Measurements from ENCODE around the gene C16orf74. TPM values are rescaled to one million over a fixed set of nuclear protein-coding genes. Genes with fewer than 3 reads are reported as not detected.
A peak's percentile ranks its signal among the peaks of the same experiment; 100 is the strongest.

C16orf74 gene
- total RNA-seq, 4 donors from 2014 or later, result 2.5 to 6.6 TPM; not detected in 2

DNA sequence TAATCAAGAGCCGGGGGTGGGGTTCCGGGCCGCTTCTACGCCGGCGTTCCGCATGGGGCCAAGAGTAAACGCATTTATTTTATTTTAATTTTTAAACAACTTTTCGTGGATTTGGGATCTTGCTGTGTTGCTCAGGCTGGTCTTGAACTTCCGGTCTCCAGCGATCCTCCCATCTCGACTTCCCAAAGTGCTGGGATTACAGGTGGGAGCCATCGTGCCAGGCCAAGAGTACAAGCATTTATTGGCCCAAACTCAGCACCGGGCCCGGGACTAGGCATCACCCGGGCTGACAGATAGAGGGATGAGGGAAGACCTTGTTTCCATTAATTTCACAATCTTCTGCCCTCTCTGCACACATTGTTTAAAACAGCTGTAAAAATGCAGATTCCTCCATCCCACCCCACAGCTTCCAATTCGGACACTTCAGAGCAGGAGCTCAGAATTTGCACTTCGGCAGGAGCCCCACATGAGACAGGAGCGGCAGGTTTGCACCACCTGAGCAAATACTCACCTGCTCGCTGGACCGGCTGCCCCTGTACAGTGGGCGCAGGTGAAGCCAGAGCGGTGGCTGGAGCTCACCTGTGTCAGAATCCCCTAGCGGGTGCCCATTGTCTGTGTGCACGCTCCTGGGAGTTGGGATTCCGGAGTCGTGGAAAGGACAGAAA, 61.5 kb downstream of the C16orf74 start:
- no peak overlapping the region for H3K27ac ChIP-seq
- H3K36me3 ChIP-seq, result no peaks in the 10 kb centered on the region
- peak overlapping the region; percentile 60 to 91 (median 65) for H3K4me3 ChIP-seq
- peaks cover 0 to 27% (median 5%) of the 10 kb centered on the region in 4 donors for H3K4me1 ChIP-seq
- TF ChIP-seq POLR2A (IDR thresholded peaks at IDR 0.05), result no peak
- TF ChIP-seq, protein P1, sequence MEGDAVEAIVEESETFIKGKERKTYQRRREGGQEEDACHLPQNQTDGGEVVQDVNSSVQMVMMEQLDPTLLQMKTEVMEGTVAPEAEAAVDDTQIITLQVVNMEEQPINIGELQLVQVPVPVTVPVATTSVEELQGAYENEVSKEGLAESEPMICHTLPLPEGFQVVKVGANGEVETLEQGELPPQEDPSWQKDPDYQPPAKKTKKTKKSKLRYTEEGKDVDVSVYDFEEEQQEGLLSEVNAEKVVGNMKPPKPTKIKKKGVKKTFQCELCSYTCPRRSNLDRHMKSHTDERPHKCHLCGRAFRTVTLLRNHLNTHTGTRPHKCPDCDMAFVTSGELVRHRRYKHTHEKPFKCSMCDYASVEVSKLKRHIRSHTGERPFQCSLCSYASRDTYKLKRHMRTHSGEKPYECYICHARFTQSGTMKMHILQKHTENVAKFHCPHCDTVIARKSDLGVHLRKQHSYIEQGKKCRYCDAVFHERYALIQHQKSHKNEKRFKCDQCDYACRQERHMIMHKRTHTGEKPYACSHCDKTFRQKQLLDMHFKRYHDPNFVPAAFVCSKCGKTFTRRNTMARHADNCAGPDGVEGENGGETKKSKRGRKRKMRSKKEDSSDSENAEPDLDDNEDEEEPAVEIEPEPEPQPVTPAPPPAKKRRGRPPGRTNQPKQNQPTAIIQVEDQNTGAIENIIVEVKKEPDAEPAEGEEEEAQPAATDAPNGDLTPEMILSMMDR (IDR thresholded peaks at IDR 0.05), result no peak
- H3K27me3 ChIP-seq, result no peaks in the 10 kb centered on the region
- H3K9me3 ChIP-seq, result peaks cover 0 to 6% (median 0%) of the 10 kb centered on the region in 4 donors
- DNase-seq, result no peak

DNA sequence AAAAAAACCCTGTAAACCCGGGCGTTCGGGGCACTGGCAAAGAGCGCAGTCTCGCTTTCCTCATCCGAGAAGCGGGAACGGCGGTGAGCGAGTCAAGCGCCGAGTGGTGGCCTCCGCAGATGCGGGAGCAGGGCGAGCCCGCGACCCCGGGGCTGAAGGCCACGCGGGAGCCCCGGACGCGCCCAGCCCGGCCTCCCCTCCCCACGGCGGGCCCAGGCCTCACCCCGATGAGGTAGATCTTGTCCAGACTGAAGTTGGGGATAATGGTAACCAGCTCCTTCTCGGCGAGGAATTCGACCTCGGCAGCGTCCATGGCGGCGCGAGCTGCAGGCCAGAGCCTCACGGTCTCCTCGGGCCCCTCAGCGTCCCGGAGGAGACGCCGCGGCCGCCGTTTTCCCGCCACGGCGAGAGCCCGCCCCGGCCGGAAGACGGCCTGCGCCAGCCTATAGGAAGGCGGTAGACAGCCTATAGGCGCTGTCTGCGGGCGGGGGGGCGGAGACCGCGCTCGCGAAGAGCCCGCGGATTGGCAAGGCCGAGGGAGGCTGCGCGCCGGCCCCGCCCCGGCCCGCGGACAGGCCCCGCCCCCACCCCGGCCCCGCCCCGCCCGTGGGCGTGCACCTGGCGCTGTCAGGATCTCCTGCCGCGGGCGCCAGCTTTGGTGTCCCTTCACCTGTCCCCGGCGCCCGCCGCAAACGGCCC, 62.2 kb downstream of the C16orf74 start, which contains the start of gene GINS2:
Gene GINS2 (minus strand): TSS at position 369 of the 699 bp plus-strand sequence. CDS start 56 bp downstream, at position 313.
- peak; percentile 84 to 96 (median 96) for DNase-seq
- H3K36me3 ChIP-seq, result no peaks in the 10 kb centered on the region
- no peaks in the 10 kb centered on the region for H3K27me3 ChIP-seq
- H3K27ac ChIP-seq, result peak within 1 kb of the TSS in 3 of 4 donors; percentile 7 to 43 (median 19)
- peak within 1 kb of the TSS; percentile 60 to 91 (median 65) for H3K4me3 ChIP-seq
- H3K9me3 ChIP-seq, result peaks cover 0 to 6% (median 0%) of the 10 kb centered on the region in 4 donors
- H3K4me1 ChIP-seq, result peaks cover 0 to 27% (median 5%) of the 10 kb centered on the region in 4 donors
- no peak for TF ChIP-seq POLR2A (IDR thresholded peaks at IDR 0.05)
- TF ChIP-seq, protein P1 (IDR thresholded peaks at IDR 0.05), result no peak

DNA sequence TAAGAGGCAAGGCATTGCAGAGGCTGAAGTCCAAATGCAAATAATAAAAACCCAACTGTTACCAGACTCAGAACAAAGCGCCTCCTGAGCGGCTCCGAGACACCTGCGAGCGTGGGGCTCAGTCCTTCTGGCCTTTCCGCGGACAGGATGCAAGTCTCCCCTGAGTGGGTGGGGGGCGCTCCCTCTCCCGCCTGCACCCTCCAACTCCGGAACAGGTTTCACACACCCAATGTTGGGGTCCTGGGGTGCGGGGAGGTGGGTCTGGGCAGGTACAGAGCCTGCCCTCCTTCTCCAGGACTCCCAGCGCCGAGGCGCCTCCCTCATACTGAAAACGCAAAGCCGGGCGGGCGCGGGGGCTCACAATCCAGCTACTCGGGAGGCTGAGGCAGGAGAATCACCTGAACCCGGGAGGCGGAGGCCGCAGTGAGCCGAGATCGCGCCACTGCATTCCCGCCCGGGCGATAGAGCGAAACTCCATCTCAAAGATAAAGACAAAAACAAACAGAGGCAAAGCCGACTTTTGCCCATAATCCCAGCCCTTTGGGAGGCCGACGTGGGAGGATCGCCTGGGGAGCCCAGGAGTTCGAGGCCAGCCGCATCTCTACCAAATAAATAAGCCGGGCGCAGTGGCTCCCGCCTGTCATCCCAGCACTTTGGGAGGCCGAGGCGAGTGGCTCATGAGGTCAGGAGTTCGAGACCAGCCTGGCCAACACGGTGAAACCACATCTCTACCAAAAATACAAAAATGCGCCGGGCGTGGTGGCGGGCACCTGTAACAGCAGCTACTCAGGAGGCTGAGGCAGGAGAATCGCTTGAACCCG, 63.0 kb downstream of the C16orf74 start:
- peaks cover 0 to 27% (median 5%) of the 10 kb centered on the region in 4 donors for H3K4me1 ChIP-seq
- TF ChIP-seq POLR2A (IDR thresholded peaks at IDR 0.05), result no peak
- TF ChIP-seq, protein P1 (IDR thresholded peaks at IDR 0.05), result peak in 2 of 6 experiments; percentile 2 to 11
- peak overlapping the region in 2 of 4 donors; percentile 7 to 43 for H3K27ac ChIP-seq
- H3K9me3 ChIP-seq, result peaks cover 0 to 6% (median 0%) of the 10 kb centered on the region in 4 donors
- no peak for DNase-seq
- peak overlapping the region; percentile 60 to 91 (median 65) for H3K4me3 ChIP-seq
- H3K36me3 ChIP-seq, result no peaks in the 10 kb centered on the region
- H3K27me3 ChIP-seq, result no peaks in the 10 kb centered on the region

DNA sequence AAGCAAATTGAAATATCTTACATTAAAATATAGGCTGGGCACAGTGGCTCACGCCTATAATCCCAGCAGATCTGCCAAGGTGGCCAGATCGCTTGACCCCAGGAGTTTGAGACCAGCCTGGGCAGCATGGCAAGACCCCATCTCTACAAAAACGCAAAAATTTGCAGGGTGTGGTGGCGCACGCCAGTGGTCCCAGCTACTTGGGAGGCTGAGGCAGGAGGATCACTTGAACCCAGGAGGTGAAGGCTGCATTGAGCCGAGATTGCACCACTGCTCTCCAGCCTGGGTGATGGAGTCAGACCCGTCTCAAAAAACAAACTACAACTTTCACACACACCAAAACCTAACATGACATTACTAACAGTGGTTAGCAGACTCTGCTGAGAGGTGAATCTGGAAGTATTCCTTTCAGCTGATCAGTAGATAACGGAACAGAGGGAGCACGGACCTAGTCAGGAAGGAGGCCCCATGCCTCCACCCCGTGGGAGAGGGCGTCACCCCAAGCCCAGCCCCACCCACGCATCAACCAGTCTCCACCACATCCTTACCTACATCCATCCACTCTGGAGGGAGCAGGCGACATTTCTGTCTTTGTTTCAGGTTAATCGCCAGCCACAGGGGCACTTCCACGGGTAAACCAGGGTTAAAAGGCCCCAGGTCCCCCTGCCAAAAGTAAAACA, 63.8 kb downstream of the C16orf74 start:
- Histone ChIP-seq H3K36me3 (no peaks in the 10 kb centered on the region), H3K27me3 (no peaks in the 10 kb centered on the region), H3K9me3 (peaks cover 0 to 6% (median 0%) of the 10 kb centered on the region in 4 donors), H3K4me3 (no peak overlapping the region), H3K4me1 (peaks cover 0 to 27% (median 5%) of the 10 kb centered on the region in 4 donors), H3K27ac (peak overlapping the region in 1 of 4 donors; percentile 43)
- TF ChIP-seq, protein P1 (IDR thresholded peaks at IDR 0.05), result no peak
- TF ChIP-seq POLR2A (IDR thresholded peaks at IDR 0.05), result no peak
- DNase-seq, result peak in 1 of 3 donors; percentile 63

DNA sequence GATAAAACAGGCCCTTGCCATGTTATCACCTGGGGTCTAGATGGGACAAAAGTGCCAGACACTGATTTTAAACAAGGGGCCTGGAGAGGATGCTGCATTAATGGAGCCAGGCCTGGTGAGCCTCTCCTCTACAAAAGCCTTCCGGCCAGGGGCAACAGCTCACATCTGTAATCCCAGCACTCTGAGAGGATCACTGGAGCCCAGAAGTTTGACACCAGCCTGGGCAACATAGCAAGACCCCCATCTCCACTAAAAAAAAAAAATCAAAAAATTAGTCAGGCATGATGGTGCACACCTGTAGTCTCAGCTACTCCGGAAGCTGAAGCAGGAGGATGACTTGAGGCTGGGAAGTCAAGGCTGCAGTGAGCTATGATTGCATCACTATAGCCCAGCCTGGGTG, 65.6 kb downstream of the C16orf74 start:
- Histone ChIP-seq H3K36me3 (no peaks in the 10 kb centered on the region), H3K4me3 (no peak overlapping the region), H3K27me3 (no peaks in the 10 kb centered on the region), H3K4me1 (peaks cover 0 to 35% (median 8%) of the 10 kb centered on the region in 4 donors), H3K27ac (no peak overlapping the region), H3K9me3 (peaks cover 0 to 6% (median 0%) of the 10 kb centered on the region in 4 donors)
- peak in 1 of 3 donors; percentile 10 for DNase-seq
- no peak for TF ChIP-seq POLR2A (IDR thresholded peaks at IDR 0.05)

Data from Peyer's patch (tissue), 4 donors.